GM12872 (cell line): Measurements from ENCODE around the gene PRDM16.

ENCODE experiments used
- TF ChIP-seq, protein P1 (sequence below): IDR thresholded peaks from 3 replicates; pipeline ENCODE4 v1.5.1; 2011; ENCODE audit warnings: low read depth, mild to moderate bottlenecking, low read length, moderate library complexity; ENCODE audit not compliant: insufficient read depth

PRDM16 gene

GRCh38 chr1:3187415-3188149 lies 118.6 kb downstream of the PRDM16 start:
- TF ChIP-seq, protein P1, sequence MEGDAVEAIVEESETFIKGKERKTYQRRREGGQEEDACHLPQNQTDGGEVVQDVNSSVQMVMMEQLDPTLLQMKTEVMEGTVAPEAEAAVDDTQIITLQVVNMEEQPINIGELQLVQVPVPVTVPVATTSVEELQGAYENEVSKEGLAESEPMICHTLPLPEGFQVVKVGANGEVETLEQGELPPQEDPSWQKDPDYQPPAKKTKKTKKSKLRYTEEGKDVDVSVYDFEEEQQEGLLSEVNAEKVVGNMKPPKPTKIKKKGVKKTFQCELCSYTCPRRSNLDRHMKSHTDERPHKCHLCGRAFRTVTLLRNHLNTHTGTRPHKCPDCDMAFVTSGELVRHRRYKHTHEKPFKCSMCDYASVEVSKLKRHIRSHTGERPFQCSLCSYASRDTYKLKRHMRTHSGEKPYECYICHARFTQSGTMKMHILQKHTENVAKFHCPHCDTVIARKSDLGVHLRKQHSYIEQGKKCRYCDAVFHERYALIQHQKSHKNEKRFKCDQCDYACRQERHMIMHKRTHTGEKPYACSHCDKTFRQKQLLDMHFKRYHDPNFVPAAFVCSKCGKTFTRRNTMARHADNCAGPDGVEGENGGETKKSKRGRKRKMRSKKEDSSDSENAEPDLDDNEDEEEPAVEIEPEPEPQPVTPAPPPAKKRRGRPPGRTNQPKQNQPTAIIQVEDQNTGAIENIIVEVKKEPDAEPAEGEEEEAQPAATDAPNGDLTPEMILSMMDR: no peak

- TF ChIP-seq, protein P1: no peak
Observed at GRCh38 chr1:3188150-3188971, 119.4 kb downstream of the PRDM16 start.

- TF ChIP-seq, protein P1: no peak
Observed at GRCh38 chr1:3190256-3191041, 121.4 kb downstream of the PRDM16 start.

GRCh38 chr1:3192361-3192760 lies 123.4 kb downstream of the PRDM16 start:
- TF ChIP-seq, protein P1: no peak

DNA sequence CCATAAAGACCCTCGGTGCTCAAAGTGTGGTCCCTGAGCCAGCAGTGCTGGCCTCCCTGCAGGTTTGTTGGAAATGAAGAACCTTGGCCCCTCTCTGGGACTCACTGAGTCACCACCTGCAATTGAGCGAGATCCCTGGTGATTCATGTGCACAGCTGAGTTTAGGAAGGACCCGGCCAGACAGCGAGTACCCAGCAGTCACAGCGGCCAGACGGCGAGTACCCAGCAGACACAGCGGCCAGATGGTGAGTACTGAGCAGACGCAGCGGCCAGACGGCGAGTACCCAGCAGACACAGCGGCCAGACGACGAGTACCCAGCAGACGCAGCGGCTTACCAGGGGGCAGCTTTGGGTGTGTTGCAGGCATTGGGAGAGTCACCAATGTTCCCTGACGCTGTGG lies 123.8 kb downstream of the PRDM16 start:
- TF ChIP-seq, protein P1: no peak

GRCh38 chr1:3193811-3194210 lies 124.8 kb downstream of the PRDM16 start:
- TF ChIP-seq, protein P1: no peak
